Measurements from ENCODE around the gene PABPC4L. TPM values are rescaled to one million over a fixed set of nuclear protein-coding genes. Genes with fewer than 3 reads are reported as not detected.

The PABPC4L gene
- 10.8 TPM for total RNA-seq

DNA sequence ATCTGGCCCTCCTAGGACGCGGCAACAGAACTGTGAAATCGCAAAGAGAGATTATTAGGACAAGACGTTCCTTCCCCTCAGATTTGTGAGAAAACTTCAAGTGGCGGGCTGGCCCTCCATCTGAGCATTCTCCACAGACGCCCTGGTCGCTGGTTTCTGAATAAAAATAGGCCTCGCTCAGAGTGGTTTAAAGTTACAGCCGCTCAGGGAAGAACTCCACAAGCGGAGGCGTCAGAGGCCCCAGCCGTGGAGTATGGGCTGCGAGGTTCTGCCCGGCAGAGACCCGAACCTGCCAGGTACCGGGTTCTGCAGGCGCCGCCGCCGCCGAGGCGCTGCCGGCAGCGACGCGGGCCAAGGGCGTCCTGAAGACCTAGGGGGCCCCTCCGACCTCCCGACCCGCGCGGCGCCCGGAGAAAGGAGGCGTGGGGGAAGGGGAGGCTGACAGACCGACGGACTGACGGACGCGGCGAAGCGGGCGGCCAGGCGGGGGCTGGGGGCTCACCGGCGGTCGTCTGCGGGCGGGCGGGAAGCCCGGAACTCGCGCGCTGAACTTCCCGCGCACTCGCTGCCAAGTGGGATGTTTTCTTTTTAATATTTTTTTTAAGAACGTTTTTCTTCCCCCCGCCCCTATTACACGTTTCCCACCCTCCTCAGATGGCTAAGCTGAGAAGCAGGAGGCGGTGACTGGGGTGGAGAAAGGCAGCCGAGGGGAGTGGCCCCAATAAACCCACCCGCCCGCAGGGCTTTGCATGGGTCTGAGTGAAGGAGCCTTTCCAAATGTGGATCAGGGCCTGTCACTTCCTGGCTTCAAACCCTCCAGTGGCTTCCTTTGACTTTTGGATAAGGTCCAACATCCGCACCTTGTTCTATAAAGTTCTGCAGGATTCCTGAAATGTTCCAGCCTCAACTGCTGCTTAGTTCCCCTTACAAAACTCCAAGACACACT is at the start of gene PABPC4L:
Gene PABPC4L (minus strand): TSS at position 574 of the 946 bp plus-strand sequence. CDS start 770 bp downstream, outside the sequence.

